Eye (tissue), 1 donor: Measurements from ENCODE around the gene ALDH3A1.
A peak's percentile ranks its signal among the peaks of the same experiment; 100 is the strongest.

Source experiments
- DNase-seq: peaks from one replicate; pipeline ENCODE4 v3.0.0-alpha.2; 2015

The ALDH3A1 gene

DNA sequence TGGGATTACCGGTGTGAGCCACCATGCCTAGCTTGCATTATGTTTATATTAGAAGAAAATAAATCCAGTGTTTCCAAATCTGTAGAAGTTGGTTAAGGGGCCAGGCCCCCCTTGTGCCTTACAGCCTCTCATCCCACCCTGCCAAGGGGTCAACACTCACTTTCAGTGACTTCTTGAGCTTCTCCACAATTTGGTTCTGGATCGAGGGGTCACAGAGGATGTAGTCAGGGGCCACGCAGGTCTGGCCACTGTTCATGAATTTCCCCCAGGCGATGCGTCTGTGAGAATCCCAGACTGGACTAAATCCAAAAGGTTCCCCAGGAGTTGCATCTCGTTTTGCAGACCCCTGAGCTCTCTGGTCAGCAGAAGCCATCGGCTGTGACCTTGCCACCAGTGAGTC, 7.2 kb downstream of the ALDH3A1 start:
- DNase-seq = no peak

GRCh38 chr17:19739241-19740201, 8.6 kb downstream of the ALDH3A1 start:
- no peak for DNase-seq

DNA sequence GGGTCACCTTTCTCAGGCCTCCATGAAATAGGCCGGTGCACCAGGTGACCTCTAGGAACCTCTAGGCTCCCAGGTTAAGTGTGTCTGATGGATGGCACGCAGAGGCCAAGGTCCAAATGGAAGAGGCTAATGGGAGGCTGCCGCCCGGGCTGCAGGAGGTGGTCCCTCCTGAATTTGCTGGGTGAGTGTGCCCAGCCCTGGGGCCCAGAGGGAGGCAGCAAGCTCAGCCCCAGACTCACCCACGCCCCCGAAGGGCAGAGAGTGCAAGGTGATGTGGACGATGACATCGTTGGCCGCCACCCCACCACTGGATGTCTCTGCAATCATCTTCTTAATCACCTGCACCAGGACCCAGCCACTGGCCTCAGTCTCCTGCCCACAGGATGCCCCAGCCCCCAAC, 9.3 kb downstream of the ALDH3A1 start:
- DNase-seq = no peak

GRCh38 chr17:19738073-19738449, 10.0 kb downstream of the ALDH3A1 start:
- no peak for DNase-seq

DNA sequence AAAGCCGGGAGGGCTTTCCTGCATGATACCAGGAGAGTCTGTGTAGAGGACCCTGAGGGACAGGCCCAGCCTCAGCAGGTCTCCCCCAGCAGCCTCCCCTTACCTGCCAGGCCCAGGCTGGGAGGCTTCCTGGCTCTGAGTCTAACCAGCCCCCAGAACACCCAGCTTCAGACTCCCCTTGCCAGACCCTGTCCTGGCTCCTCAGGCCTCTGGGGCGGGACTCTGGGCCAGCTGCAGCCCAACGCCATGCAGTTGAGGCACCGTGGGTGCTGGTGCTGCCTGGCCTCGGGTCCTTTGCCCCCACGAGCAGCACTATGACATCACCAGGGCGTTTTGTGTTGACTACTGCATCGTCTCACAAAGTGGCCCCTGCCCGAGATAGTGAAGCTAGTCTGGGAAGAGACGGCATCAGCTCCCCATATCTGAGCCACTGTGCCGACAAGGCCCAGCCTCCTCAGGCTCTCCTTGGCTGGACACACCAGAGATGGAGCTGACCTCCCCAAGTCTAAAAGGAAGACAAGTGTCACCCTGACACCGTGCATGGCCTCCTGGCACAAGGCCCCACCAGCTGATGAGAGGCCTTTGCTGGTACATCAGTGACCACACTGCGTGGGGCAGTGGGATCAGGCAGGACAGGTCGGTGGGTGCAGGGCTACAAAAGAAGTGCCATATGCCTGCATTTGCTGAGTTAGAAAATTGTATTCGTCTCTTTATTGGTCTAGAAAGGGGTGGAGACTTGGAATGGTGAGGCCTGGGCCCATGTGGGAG, 10.6 kb downstream of the ALDH3A1 start:
- DNase-seq = no peak

- DNase-seq = no peak
These were observed 12.0 kb downstream of the ALDH3A1 start for GRCh38 chr17:19736071-19736470.

DNA sequence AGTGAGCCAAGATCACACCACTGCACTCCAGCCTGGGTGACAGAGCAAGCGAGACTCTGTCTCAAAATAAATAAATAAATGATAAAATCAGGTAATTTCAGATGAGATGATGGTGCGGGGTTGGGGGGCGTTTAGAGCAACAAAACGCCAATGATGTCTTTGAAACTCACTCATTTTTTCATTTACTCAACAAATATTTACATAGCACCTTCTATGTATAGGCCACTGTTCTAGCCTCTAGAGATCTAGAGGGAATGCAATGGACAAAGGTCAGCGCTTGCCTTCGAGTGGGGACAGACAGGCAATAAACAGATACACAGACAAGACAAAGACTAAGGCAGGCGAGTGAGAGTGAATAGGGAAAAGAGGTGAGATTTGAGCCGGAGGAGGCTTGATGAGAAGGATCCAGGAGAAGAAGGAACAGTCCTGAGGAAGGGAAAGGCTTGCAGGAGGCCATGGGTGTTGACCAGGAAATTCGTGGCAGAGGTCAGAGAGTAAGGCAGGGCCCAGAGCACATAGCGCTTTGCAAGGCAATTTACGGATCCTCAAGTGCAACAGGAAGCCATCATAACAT, 14.1 kb downstream of the ALDH3A1 start:
- DNase-seq = no peak

DNA sequence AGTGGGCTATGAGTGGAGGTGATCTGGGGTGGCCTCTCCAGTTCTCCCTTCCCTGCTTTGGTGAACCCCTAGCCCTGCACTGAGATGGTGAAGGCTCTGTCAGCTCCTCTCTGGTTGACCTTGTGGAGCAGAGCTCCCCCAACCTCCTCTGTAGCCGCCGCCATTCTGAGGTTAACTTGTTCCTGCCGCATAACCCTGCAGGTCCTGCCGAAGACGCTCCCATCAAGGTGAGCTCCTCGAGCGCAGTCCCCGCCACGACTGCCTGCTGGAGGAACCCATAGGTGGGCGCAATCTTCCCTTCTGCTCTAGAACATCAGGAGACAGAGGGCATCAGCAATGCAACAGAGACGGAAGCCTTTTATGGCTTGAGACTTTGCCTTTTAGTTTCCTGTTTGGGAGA, 16.5 kb downstream of the ALDH3A1 start:
- DNase-seq = no peak

GRCh38 chr17:19730843-19731242, 17.3 kb downstream of the ALDH3A1 start:
- DNase-seq = no peak

GRCh38 chr17:19729900-19730299, 18.2 kb downstream of the ALDH3A1 start:
- DNase-seq = no peak

GRCh38 chr17:19728084-19728495, 20.0 kb downstream of the ALDH3A1 start:
- DNase-seq = peak; percentile 60

- DNase-seq = peak; percentile 37
These were observed 20.5 kb downstream of the ALDH3A1 start for GRCh38 chr17:19727501-19728078.

DNA sequence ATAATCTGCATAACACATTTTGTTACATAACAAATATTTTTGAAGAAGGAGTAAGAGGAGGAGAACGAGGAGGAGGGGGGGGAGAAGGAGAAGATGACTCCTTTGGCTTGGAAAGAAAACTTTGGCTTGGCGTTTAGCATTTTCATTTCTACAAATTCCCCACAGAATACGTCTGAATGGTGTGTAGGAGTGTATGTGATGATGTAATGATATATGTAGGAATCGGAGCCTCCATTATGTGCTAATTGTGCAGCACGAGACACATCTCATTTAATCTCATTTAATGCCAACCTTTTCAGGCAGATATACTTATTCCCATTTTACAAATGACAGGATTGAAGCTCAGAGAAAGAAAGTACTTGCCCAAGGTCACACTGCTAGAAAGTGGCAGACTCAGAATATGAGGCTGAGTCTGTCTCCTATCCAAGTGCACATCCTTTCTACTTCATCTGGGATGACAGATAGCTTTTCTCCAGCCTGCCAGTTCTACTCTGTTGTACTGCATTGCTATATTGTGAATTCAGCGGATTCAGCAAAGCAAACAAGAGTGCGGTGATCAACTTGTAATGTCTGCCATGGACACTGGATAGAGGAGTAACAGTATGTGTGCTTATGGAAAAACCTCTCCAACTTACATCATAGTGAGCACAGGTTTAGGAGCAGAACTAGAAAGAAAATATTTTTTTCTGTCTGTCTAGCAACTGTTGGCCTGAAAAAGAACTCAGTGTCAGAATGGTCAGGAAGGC, 21.3 kb downstream of the ALDH3A1 start:
- DNase-seq = no peak

DNA sequence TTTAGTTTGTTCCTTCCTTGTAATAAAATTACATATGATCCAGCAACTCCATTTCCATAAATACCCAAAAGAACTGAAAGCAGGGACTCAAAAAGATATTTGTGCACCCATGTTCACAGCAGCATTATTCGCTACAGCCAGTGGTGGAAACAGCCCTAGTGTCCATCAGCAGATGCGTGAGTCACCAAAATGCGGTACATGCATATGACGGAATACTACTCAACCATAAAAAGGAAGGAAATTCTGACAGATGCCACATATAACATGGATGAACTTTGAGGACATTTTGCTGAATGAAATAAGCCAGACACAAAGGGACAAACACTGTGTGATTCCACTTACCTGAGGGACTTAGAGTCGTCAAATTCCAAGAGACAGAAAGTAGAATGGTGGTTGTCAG, 22.6 kb downstream of the ALDH3A1 start:
- no peak for DNase-seq

GRCh38 chr17:19724501-19725420, 23.3 kb downstream of the ALDH3A1 start:
- DNase-seq = no peak

- no peak for DNase-seq
These were observed 24.1 kb downstream of the ALDH3A1 start for GRCh38 chr17:19723964-19724363.

GRCh38 chr17:19720631-19721426, 27.3 kb downstream of the ALDH3A1 start:
- DNase-seq = no peak

DNA sequence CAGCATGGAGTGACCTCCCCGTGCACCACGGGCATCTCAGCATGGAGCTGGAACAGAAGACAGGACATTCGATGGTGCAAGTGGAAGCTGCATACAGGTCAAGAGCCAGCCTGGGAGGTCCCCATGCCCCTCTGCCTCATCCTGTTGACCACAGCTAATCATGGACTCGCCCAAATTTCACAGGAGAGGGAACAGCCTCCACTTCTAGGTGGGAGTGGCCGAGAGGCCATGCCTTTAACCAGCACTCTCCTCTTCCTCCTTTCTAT, 28.0 kb downstream of the ALDH3A1 start:
- DNase-seq = no peak

- DNase-seq = no peak
These were observed 28.5 kb downstream of the ALDH3A1 start for GRCh38 chr17:19719355-19720209.
